Gastroesophageal sphincter (tissue), 3 donors: ENCODE results near the gene MACROD2.

ENCODE experiments used
- CTCF ChIP-seq, 4 experiments: fragments of 200-600 bp in 2 of 4; fragments of 450-650 bp in 2 of 4; sonication (generic) in 1 of 4; IDR thresholded peaks; one replicate each; pipeline ENCODE4 v1.5.1; 2017 to 2019; ENCODE audit warnings: antibody characterized with exemption in 4 of 4, mild to moderate bottlenecking in 2 of 4, moderate library complexity in 2 of 4
- EP300 ChIP-seq: sonication (generic); formaldehyde crosslinking; IDR thresholded peaks from one replicate; pipeline ENCODE4 v1.6.1; 2017; ENCODE audit warnings: antibody characterized with exemption, mild to moderate bottlenecking

DNA sequence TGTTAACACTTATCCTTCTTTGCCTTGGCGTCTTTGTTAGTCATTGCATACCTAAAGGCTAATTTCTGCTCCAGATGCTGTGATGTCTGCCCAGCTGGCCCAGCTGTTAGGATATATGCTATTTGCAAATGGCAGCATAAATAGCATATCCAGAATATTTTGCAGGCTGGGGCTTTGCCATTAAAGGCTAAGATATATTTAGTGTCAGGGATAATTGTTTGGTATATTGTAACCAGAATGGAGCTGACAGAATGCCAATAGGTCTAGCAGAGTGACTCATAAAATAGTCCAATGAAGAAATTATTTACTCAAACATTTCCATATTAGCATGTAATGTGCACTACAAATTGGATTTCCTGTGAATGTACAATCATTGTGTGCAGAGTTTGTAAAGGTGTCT is 926.2 kb downstream of the MACROD2 start:
- TF ChIP-seq CTCF (IDR thresholded peaks at IDR 0.05) (no peak), EP300 (no peak)
